HCT116 (cell line): ENCODE data around the gene SNORC. TPM values are rescaled to one million over a fixed set of nuclear protein-coding genes. Genes with fewer than 3 reads are reported as not detected.

ENCODE experiments used
- ATAC-seq: fragments of 200-7000 bp; cut with Tn5 transposase; 2 replicates; pipeline ENCODE4 v1.9.1; 2020; ENCODE audit warnings: mild to moderate bottlenecking, moderate library complexity
- BruUV-seq: library from RNA; stranded (reverse); fragments of 400-500 nt; replicated peaks from 2 replicates; lab custom pipeline; 2021; lab: Mats Ljungman, UMichigan
- CTCF ChIA-PET: fragments of 300-600 bp; sonication (Branson Sonifier 250); formaldehyde crosslinking; loops from one replicate; lab custom pipeline; 2021; ENCODE audit warnings: antibody characterized with exemption; lab: Charles Lee
- POLR2A ChIA-PET: fragments of 300-600, 350-600 bp; sonication (Branson Sonifier 250); formaldehyde crosslinking; loops from one replicate; lab custom pipeline; 2021; ENCODE audit warnings: antibody characterized with exemption; lab: Charles Lee
- RAD21 ChIA-PET, 2 experiments: fragments of 300-600 bp; sonication (Branson Sonifier 250); formaldehyde crosslinking; loops; one replicate each; lab custom pipeline; 2023; ENCODE audit warnings: low total read pairs in 2 of 2; ENCODE audit not compliant: uncharacterized antibody in 2 of 2, unreplicated experiment in 2 of 2, low non-redundant PET in 1 of 2; lab: Charles Lee
- DNase-seq: peaks from one replicate; pipeline ENCODE4 v3.0.0-alpha.2; 2010; ENCODE audit warnings: low read depth, low spot score
- H2AFZ ChIP-seq: fragments of 200-600 bp; shearing (Covaris generic), sonication (generic); 2 replicates; pipeline ENCODE4 v1.6.1; 2017; ENCODE audit warnings: low read depth, mixed run types, mixed read lengths, antibody characterized with exemption, low read length; ENCODE audit not compliant: poor library complexity, severe bottlenecking
- H3K27ac ChIP-seq: 2 replicates; pipeline ENCODE4 v1.5.1; 2012; ENCODE audit warnings: low read depth, low read length
- H3K27me3 ChIP-seq: fragments of 200-600 bp; sonication (generic); 2 replicates; pipeline ENCODE4 v1.6.1; 2016; ENCODE audit warnings: mixed run types, low read length, mixed read lengths; ENCODE audit not compliant: insufficient read depth
- H3K36me3 ChIP-seq, 2 experiments: fragments of 200-500 bp in 1 of 2; fragments of 200-600 bp in 1 of 2; sonication (Bioruptor generic) in 1 of 2; sonication (generic) in 1 of 2; 2 replicates each; pipeline versions ENCODE4 v1.5.1 to v1.6.1; 2014 to 2016; ENCODE audit warnings: low read length in 2 of 2, inconsistent platforms in 1 of 2, mixed read lengths in 1 of 2, mixed run types in 1 of 2; ENCODE audit not compliant: insufficient read depth in 2 of 2, control insufficient read depth in 1 of 2
- H3K4me1 ChIP-seq, 2 experiments: fragments of 200-600 bp in 1 of 2; sonication (generic) in 1 of 2; 2 replicates each; pipeline versions ENCODE4 v1.5.1 to v1.6.1; 2012 to 2017; ENCODE audit warnings: low read length in 2 of 2, inconsistent platforms in 1 of 2, mild to moderate bottlenecking in 1 of 2, mixed read lengths in 1 of 2, mixed run types in 1 of 2, moderate library complexity in 1 of 2; ENCODE audit not compliant: insufficient read depth in 2 of 2, control insufficient read depth in 1 of 2
- H3K4me2 ChIP-seq: fragments of 200-600 bp; sonication (generic); 2 replicates; pipeline ENCODE4 v1.6.1; 2017; ENCODE audit warnings: mixed run types, low read length, mixed read lengths
- H3K4me3 ChIP-seq, 2 experiments: fragments of 200-600 bp in 1 of 2; sonication (generic) in 1 of 2; replicated peaks in 1 of 2; 2 replicates each; pipeline ENCODE4 v1.5.1; 2011 to 2016; ENCODE audit warnings: low read length in 2 of 2, control low read depth in 1 of 2, low read depth in 1 of 2, mild to moderate bottlenecking in 1 of 2, mixed read lengths in 1 of 2, mixed run types in 1 of 2
- H3K79me2 ChIP-seq: fragments of 200-600 bp; sonication (generic); 2 replicates; pipeline ENCODE4 v1.6.1; 2017; ENCODE audit warnings: mild to moderate bottlenecking, mixed run types, low read length, moderate library complexity, mixed read lengths; ENCODE audit not compliant: insufficient read depth
- H3K9ac ChIP-seq: fragments of 200-600 bp; sonication (generic); 2 replicates; pipeline ENCODE4 v1.6.1; 2016; ENCODE audit warnings: low read length, mixed read lengths
- H3K9me2 ChIP-seq: fragments of 200-600 bp; sonication (generic), shearing (Covaris generic); 2 replicates; pipeline ENCODE4 v1.6.1; 2017; ENCODE audit warnings: mixed run types, mild to moderate bottlenecking, moderate library complexity; ENCODE audit not compliant: insufficient read depth
- H3K9me3 ChIP-seq, 2 experiments: fragments of 200-500 bp in 1 of 2; fragments of 200-600 bp in 1 of 2; sonication (Bioruptor generic) in 1 of 2; sonication (generic) in 1 of 2; 2 replicates each; pipeline ENCODE4 v1.6.1; 2014 to 2017; ENCODE audit warnings: low read length in 2 of 2, mixed read lengths in 2 of 2, inconsistent platforms in 1 of 2, low read depth in 1 of 2, mild to moderate bottlenecking in 1 of 2, mixed run types in 1 of 2, moderate library complexity in 1 of 2; ENCODE audit not compliant: control insufficient read depth in 1 of 2, insufficient read depth in 1 of 2
- H4K20me1 ChIP-seq: fragments of 200-600 bp; sonication (generic), shearing (Covaris generic); 2 replicates; pipeline ENCODE4 v1.6.1; 2017; ENCODE audit warnings: mixed run types, mild to moderate bottlenecking, moderate library complexity; ENCODE audit not compliant: insufficient read depth
- ATF3 ChIP-seq: IDR thresholded peaks from 2 replicates; pipeline ENCODE4 v1.6.1; 2012
- CBX3 ChIP-seq: IDR thresholded peaks from 2 replicates; pipeline ENCODE4 v1.6.1; 2012; ENCODE audit warnings: low read depth
- CEBPB ChIP-seq: IDR thresholded peaks from 2 replicates; pipeline ENCODE4 v1.6.1; 2012; ENCODE audit warnings: low read depth
- EGR1 ChIP-seq: IDR thresholded peaks from 2 replicates; pipeline ENCODE4 v1.6.1; 2012; ENCODE audit warnings: low read depth
- EZH2 ChIP-seq: fragments of 200-600 bp; sonication (generic); IDR thresholded peaks from 2 replicates; pipeline ENCODE4 v1.6.1; 2017; ENCODE audit warnings: antibody characterized with exemption, mixed run types
- EZH2phosphoT487 ChIP-seq: fragments of 200-600 bp; IDR thresholded peaks from 2 replicates; pipeline ENCODE4 v1.6.1; 2018; ENCODE audit warnings: antibody characterized with exemption, borderline replicate concordance
- FOSL1 ChIP-seq: IDR thresholded peaks from 2 replicates; pipeline ENCODE4 v1.6.1; 2012; ENCODE audit warnings: low read depth
- JUND ChIP-seq: IDR thresholded peaks from 2 replicates; pipeline ENCODE4 v1.6.1; 2012
- MAX ChIP-seq: IDR thresholded peaks from 2 replicates; pipeline ENCODE4 v1.6.1; 2012
- POLR2A ChIP-seq: IDR thresholded peaks from 2 replicates; pipeline ENCODE4 v1.7.0; 2011; ENCODE audit warnings: borderline replicate concordance; ENCODE audit not compliant: insufficient read depth, insufficient read length; ENCODE audit errors: extremely low read depth
- RAD21 ChIP-seq: IDR thresholded peaks from 2 replicates; pipeline ENCODE4 v1.6.1; 2012; ENCODE audit warnings: low read depth, mild to moderate bottlenecking
- REST ChIP-seq: IDR thresholded peaks from 2 replicates; pipeline ENCODE4 v1.6.1; 2012; ENCODE audit warnings: low read depth
- SIN3A ChIP-seq: IDR thresholded peaks from 2 replicates; pipeline ENCODE4 v1.6.1; 2012; ENCODE audit warnings: low read depth
- ZNF274 ChIP-seq: fragments of 200-500 bp; sonication (Bioruptor generic); IDR thresholded peaks from 2 replicates; pipeline ENCODE4 v1.6.1; 2014; ENCODE audit warnings: mild to moderate bottlenecking, low read depth, low read length, inconsistent platforms
- intact Hi-C: fragments of 100-400 bp; cut with micrococcal nuclease; formaldehyde crosslinking; loops from 2 replicates; pipeline ENCODE4 v1.10.0; 2022
- total RNA-seq: library from RNA; stranded (reverse); gene quantifications from one replicate; pipeline ENCODE4 v1.2.1, GENCODE V29; 2021; ENCODE audit not compliant: unreplicated experiment

SNORC gene
- total RNA-seq, 1 experiment from 2014 or later = 14.0 TPM

GRCh38 chr2:232926431-232926939 lies 56.4 kb downstream of the SNORC start:
- no peak overlapping the region for H3K4me3 ChIP-seq
- RAD21 ChIA-PET = no interaction called here
- H3K9me3 ChIP-seq = no peaks in the 10 kb centered on the region
- H3K4me2 ChIP-seq = no peak overlapping the region
- no peak for ATAC-seq
- intact Hi-C loops = no loop called here
- CTCF ChIA-PET = no interaction called here
- H3K79me2 ChIP-seq = no peaks in the 10 kb centered on the region
- POLR2A ChIA-PET = no interaction called here
- no peaks in the 10 kb centered on the region; a peak in 1 of 4 replicates for H3K4me1 ChIP-seq
- H3K27ac ChIP-seq = no peak overlapping the region
- no peaks in the 10 kb centered on the region for H3K9me2 ChIP-seq
- no peaks in the 10 kb centered on the region for H4K20me1 ChIP-seq
- H3K36me3 ChIP-seq = no peaks in the 10 kb centered on the region
- H3K9ac ChIP-seq = no peak overlapping the region
- H2AFZ ChIP-seq = no peak overlapping the region
- DNase-seq = no peak
- no peaks in the 10 kb centered on the region for H3K27me3 ChIP-seq
- TF ChIP-seq CEBPB (no peak), FOSL1 (no peak), SIN3A (no peak), MAX (no peak), JUND (no peak), REST (no peak), RAD21 (no peak), ZNF274 (no peak), EGR1 (no peak), CBX3 (no peak), ATF3 (no peak), POLR2A (no peak), EZH2 (no peak), EZH2phosphoT487 (no peak)
- no TSS peak for BruUV-seq
